Erythroblast (primary cell): Measurements from ENCODE around the gene TACSTD2.

ENCODE experiments used
- GATA1 ChIP-seq: IDR thresholded peaks from 2 replicates; pipeline ENCODE4 v1.6.1; 2011; ENCODE audit warnings: low read depth, mild to moderate bottlenecking, control low read depth, low read length, moderate library complexity
- POLR2A ChIP-seq: IDR thresholded peaks from 2 replicates; pipeline ENCODE4 v1.6.1; 2011; ENCODE audit warnings: mild to moderate bottlenecking, low read length

GRCh38 chr1:58597996-58598395, 20.9 kb upstream of the TACSTD2 start:
- TF ChIP-seq POLR2A (no peak), GATA1 (no peak)
